GM12892 (cell line): ENCODE data around the gene RTN4RL1.

Source experiments
- POLR2A ChIP-seq: IDR thresholded peaks from 2 replicates; pipeline ENCODE4 v1.6.1; 2011; ENCODE audit warnings: low read depth, low read length, control low read depth
- POLR2AphosphoS5 ChIP-seq: IDR thresholded peaks from 2 replicates; pipeline ENCODE4 v1.6.1; 2011; ENCODE audit warnings: low read depth, low read length, control low read depth
- TAF1 ChIP-seq: IDR thresholded peaks from 2 replicates; pipeline ENCODE4 v1.6.1; 2011; ENCODE audit warnings: low read depth, mild to moderate bottlenecking, control low read depth, low read length, borderline replicate concordance

DNA sequence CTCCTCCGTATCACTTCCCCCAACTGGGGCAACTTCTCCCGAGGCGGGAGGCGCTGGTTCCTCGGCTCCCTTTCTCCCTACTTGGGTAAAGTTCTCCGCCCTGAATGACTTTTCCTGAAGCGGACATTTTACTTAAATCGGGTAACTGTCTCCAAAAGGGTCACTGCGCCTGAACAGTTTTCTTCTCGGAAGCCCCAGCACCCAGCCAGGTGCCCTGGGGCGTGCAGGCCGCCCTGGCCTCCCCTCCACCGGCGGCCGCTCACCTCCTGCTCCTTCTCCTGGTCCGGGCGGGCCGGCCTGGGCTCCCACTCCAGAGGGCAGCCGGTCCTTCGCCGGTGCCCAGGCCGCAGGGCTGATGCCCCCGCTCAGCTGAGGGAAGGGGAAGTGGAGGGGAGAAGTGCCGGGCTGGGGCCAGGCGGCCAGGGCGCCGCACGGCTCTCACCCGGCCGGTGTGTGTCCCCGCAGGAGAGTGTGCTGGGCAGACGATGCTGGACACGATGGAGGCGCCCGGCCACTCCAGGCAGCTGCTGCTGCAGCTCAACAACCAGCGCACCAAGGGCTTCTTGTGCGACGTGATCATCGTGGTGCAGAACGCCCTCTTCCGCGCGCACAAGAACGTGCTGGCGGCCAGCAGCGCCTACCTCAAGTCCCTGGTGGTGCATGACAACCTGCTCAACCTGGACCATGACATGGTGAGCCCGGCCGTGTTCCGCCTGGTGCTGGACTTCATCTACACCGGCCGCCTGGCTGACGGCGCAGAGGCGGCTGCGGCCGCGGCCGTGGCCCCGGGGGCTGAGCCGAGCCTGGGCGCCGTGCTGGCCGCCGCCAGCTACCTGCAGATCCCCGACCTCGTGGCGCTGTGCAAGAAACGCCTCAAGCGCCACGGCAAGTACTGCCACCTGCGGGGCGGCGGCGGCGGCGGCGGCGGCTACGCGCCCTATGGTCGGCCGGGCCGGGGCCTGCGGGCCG, 31.4 kb upstream of the RTN4RL1 start:
- TF ChIP-seq POLR2A: peak; percentile 69; the same call in 1 of the 2 replicates
- no peak for TF ChIP-seq TAF1
- peak; percentile 81; the same call in 1 of the 2 replicates for TF ChIP-seq POLR2AphosphoS5
